MG63 (cell line): Measurements from ENCODE around the gene GPATCH11. TPM values are rescaled to one million over a fixed set of nuclear protein-coding genes. Genes with fewer than 3 reads are reported as not detected.

Source experiments
- total RNA-seq: library from RNA; depleted of rRNA; stranded (reverse); fragments of >200 nt; shearing (Covaris generic); gene quantifications from 2 replicates; pipeline ENCODE4 v1.2.3, GENCODE V29; 2014; ENCODE audit warnings: low replicate concordance; rRNA removed

Gene GPATCH11
- total RNA-seq, 1 experiment from 2014 or later: 6.3 TPM

Other genes starting within 250 kb of the GPATCH11 start
- 5.9 and 8.1 TPM in 2 replicates for gene STRN, start 118.0 kb upstream of the GPATCH11 start, total RNA-seq
- 2.9 and 3.5 TPM in 2 replicates for gene HEATR5B, start 146 bp upstream of the GPATCH11 start, total RNA-seq
- 17.8 and 27.8 TPM in 2 replicates for gene EIF2AK2, start 72.5 kb downstream of the GPATCH11 start, total RNA-seq
- gene SULT6B1, start 104.2 kb downstream of the GPATCH11 start, total RNA-seq: not detected in 2 replicates
- gene CEBPZOS, start 112.0 kb downstream of the GPATCH11 start, total RNA-seq: 9.1 and 13.3 TPM in 2 replicates
- gene CEBPZ, start 147.1 kb downstream of the GPATCH11 start, total RNA-seq: 35.0 and 47.0 TPM in 2 replicates
- gene NDUFAF7, start 147.1 kb downstream of the GPATCH11 start, total RNA-seq: 15.8 and 27.8 TPM in 2 replicates
- 27.8 and 52.4 TPM in 2 replicates for gene PRKD3, start 240.3 kb downstream of the GPATCH11 start, total RNA-seq